T-helper 22 cell (primary cell): ENCODE measurements around the gene PNN.
"Not testable (repeated sequence)": the region's sequence is repeated elsewhere in the genome, so short reads cannot be mapped to it uniquely, and the experiment has no call there.

Experiments used
- DNase-seq: peaks from one replicate; pipeline ENCODE4 v3.0.0-alpha.2; 2020; ENCODE audit warnings: low read depth

PNN gene

GRCh38 chr14:39229601-39230110 is 54.6 kb downstream of the PNN start:
- DNase-seq, result no peak

GRCh38 chr14:39230416-39231035 is 55.5 kb downstream of the PNN start:
- no peak for DNase-seq

GRCh38 chr14:39231751-39232553 is 56.9 kb downstream of the PNN start:
- not testable (repeated sequence) for DNase-seq
